ENCODE measurements around the gene NAALADL2. TPM values are rescaled to one million over a fixed set of nuclear protein-coding genes. Genes with fewer than 3 reads are reported as not detected.

Gene NAALADL2
- total RNA-seq: 1.5 and 3.2 TPM in 2 replicates

DNA sequence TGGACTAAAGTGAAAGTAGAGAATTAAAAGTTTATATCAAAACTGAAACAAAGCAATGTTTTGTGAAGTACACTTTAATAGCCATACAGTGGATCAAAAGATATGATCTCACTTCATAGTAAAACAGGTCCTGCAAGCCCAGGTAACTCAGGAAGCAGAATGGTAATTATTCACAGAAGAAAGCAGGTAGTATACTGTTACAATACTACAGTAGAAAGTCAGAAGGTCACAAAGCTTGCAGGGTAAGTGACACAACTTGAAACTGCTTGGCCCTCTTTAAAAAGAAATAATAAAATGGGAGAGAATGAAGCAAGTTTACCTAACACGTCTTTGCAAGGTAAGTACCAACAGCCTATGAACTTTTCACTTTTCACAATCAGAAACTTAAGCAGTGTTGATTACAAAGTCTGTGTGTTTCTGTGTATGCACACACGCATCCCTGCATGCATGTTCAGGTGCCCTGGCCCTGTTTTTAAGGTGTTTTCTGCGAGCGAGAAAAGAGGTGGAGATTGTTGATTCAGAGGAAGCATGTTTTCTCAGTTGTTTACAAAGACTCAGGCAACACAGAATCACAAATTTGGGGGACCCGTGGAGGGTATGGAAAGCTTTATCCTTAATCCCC is at the start of gene NAALADL2:
TSS of gene NAALADL2 (plus strand) at position 221 of the 622 bp plus-strand sequence.

